ENCODE data around the gene GPR35.

The GPR35 gene

GRCh38 chr2:240589850-240590525 is 35.3 kb upstream of the GPR35 start:
- no peak for DNase-seq

GRCh38 chr2:240590681-240591111 is 34.6 kb upstream of the GPR35 start:
- no peak for DNase-seq

DNA sequence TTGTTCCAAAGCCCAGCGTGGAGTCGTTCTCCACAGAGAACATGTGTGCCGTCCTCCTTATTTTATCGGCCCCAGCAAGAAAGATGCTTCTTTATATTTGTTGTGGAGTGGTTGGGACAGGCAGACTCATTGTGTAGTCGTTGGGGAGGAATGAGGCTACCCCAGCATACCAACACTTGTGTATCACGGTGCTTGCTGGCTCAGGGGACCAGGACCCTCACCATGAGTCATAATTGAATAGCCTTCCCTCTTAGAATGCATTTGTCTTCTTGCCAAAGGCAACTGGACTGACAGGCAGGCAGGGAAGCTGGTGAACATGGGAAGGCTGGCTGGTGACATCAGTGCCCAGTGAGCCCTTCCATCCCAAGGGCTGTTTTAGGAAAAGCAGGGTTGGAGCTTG is 34.1 kb upstream of the GPR35 start:
- DNase-seq = no peak

GRCh38 chr2:240591784-240592183 is 33.5 kb upstream of the GPR35 start:
- no peak for DNase-seq

DNA sequence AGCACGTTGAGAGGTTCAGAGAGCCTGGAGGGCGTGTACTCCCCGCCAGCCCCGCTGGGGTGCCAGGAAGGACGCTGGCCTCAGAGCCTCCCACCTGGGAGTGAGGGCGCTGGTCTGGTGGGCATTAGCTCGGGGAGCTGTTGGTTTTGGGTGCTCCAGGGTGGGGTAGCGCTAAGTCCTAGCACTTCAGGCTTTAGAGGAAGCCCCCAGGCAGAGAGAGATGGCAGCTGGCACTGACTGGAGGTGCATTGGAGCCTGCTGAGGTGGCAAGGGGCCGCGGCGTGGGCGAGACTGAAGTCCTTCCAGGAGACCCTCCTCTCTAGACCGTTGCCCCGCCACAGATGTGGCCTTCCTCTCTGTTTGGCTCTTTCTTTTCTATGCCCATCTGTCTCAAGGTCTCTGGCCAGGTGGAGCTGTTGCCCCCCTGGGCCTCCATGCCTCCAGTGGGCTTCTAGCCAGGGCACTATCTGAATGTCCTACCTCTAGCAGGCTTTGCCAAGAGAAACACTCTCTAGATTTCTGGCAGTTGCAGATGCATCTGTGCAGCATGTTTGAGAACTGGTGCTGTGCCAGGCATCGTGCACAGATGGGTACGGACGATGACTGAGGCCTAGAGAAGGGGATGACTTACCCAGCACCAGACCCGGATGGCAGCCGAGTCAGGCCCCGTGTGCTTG is 32.1 kb upstream of the GPR35 start:
- no peak for DNase-seq

GRCh38 chr2:240593703-240594451 is 31.4 kb upstream of the GPR35 start:
- DNase-seq = no peak

DNA sequence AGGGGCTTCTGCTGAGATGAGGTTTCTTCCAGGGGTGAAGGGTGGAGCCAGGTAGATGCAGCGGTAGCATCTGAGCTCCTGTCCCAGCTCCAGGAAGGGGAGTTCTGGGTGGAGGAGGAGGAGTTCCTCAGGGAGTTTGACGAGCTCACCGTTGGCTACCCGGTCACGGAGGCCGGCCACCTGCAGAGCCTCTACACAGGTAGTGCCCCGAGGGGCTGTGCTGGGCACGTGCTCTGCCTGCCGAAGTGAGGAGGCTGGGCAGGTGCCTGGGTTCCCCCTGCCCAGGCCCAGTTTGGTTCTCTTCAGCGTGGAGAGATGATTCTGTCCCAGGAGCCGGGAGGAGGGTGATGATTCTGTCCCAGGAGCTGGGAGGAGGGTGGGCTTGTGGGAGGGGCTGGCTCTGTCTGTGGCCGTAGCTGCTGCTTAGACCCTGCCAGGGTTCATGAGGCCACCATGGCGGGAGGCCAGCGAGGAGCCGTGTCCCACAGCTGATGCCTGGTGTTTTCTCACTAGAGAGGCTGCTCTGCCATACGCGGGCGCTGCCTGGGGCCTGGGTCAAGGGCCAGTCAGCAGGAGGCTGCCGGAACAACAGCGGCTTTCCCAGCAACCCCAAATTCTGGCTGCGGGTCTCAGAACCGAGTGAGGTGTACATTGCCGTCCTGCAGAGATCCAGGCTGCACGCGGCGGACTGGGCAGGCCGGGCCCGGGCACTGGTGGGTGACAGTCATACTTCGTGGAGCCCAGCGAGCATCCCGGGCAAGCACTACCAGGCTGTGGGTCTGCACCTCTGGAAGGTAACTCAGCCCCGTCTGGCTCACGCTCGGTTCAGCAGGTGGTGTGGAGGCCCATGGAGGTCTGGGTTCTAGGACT is 30.5 kb upstream of the GPR35 start:
- no peak for DNase-seq

GRCh38 chr2:240595381-240596079 is 29.8 kb upstream of the GPR35 start:
- peak; percentile 62 for DNase-seq

GRCh38 chr2:240596080-240596460 is 29.2 kb upstream of the GPR35 start:
- DNase-seq = no peak

DNA sequence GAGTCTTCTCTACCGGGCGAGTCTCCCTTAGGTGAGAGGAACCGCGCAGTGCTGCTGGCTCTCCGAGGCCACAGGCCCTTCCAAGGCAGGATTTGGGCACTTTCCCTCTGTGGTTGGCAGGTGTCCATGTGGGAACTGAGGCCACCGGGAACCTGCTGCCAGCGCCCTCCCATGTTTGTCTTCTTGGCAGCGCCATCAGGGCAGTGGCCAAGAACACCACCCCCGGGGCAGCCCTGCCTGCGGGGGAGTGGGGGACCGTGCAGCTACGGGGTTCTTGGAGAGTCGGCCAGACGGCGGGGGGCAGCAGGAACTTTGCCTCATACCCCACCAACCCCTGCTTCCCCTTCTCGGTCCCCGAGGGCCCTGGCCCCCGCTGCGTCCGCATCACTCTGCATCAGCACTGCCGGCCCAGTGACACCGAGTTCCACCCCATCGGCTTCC is 28.8 kb upstream of the GPR35 start:
- DNase-seq = no peak

GRCh38 chr2:240597054-240597418 is 28.2 kb upstream of the GPR35 start:
- no peak for DNase-seq

- no peak for DNase-seq
Observed at GRCh38 chr2:240597419-240598181, 27.7 kb upstream of the GPR35 start.

DNA sequence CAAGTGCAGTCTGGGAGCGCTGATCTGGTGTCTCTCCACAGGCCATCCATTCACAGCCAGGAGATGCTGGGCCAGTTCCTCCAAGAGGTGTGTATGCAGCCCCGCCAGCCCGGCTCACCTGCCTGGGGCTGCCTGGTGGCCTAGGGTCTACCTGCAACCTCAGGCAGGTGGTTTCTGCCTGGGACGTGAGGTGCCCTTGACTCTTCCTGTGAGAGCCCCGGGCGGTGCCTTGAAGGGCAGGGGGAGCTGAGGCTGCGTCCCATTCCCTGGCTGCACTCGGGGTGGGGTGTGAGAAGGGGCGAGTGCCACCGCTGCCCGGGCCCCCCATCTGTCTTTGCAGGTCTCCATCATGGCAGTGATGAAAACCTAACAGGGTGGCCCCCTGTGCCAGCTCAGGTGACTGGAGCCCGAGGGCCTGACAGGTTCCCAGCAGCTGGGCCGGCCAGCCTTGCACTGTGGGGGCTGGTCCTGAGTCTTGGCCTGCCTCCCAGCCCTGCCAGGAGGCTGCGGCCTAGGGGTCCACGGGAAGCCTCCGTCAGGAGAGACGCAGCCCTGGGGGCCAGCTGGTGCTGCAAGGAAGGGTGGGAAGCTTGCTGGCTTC is 26.9 kb upstream of the GPR35 start:
- DNase-seq = no peak

GRCh38 chr2:240599141-240599583 is 26.1 kb upstream of the GPR35 start:
- DNase-seq = no peak

GRCh38 chr2:240600451-240600961 is 24.8 kb upstream of the GPR35 start:
- DNase-seq = no peak

GRCh38 chr2:240601061-240601830 is 24.0 kb upstream of the GPR35 start:
- no peak for DNase-seq

DNA sequence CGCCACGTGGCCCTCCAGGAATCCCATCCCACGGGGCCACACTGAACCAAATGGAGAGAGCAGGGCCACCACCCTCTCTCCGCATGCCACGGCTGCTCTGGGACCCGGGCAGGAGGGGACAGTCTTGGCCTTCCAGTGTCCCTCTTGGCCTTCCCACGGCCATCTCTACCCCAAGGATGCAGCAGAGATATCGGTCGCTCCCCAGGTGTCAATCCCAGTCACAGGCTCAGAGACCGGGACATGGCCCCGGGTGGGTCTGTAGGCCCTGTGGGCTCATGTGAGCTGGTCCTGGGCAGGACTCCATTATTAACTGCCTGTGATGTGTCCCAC is 23.5 kb upstream of the GPR35 start:
- DNase-seq = no peak

DNA sequence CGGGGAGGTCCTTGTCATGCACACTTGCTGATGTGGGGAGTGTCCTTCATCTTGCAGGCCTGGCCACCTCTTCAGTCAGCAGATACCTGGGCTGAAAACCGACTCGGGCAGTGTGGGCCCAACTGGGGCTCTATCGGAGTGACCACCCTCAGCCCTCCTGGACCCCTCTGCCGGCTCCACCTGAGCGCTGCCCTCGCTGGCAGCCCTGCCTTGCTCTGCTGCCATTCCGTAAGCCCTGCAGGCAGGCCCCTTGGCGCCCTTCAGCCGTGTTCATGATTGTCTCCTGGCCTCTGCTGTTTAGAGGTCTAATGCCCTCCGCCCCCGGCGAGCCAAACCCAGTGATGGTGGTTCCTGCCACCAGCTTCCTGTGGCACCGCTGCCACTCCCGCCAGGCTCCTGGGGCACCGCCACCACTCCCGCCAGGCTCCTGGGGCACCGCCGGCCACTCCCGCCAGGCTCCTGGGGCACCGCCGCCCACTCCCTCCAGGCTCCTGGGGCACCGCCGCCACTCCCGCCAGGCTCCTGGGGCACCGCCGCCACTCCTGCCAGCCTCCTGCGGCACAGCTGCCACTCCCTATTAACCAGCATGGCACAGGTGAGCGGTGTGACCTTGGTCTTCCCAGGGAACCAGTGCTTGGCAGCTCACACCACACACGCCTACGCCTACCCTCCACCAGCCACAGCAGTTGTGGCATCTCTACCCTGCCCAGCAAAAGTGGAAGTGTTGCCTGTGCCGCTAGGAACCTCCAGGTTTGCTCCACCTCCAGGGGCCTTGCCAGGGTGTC is 22.8 kb upstream of the GPR35 start:
- DNase-seq = no peak

DNA sequence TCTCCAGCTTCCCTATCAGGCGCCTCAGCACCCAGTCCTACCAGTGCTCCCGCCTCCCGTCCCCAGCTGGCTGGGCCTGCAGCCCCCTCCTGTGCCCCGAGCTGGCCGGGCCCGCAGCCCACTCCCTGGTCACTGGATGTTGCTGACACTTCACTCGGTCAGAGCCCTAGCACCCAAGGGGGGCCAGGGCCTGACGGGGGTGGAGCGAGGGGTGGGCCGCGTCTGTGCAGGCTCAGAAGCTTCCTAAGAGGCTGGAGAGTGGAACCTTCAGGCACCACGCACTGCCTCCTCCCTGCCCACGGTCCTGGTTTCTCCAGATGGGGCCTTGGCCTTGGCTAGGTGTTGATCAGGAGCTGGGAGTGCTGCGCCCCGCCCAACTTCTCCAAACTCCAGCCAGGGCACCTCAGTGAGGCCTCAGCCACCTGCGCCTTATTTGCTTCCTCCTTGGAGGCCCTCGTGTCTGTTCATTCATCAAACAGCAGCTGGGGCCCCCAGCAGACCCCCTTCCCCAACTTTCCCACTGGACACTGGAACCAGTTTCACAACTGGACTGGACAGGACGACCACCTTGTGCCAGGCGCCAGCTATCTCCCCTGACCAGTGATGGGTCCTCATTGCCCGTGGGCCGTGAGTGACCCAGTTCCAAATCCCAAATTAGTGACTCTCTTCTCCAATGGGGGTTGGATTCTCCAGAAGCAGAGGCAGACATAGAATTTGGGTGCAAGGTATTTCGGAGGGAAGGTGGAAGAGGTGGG is 22.0 kb upstream of the GPR35 start:
- no peak for DNase-seq

Measured in stimulated activated CD8-positive, alpha-beta memory T cell treated with anti-CD3 and anti-CD28 coated beads, Interleukin-4, amount 100 ng/mL, for 48 hours (primary cell).